GM12801 (cell line): Measurements from ENCODE around the gene TNFRSF14.

Experiments
- TF ChIP-seq, protein P1 (sequence below): IDR thresholded peaks from one replicate; pipeline ENCODE4 v1.5.1; 2011; ENCODE audit warnings: control low read depth; ENCODE audit not compliant: insufficient read length; ENCODE audit errors: extremely low read depth

The TNFRSF14 gene

DNA sequence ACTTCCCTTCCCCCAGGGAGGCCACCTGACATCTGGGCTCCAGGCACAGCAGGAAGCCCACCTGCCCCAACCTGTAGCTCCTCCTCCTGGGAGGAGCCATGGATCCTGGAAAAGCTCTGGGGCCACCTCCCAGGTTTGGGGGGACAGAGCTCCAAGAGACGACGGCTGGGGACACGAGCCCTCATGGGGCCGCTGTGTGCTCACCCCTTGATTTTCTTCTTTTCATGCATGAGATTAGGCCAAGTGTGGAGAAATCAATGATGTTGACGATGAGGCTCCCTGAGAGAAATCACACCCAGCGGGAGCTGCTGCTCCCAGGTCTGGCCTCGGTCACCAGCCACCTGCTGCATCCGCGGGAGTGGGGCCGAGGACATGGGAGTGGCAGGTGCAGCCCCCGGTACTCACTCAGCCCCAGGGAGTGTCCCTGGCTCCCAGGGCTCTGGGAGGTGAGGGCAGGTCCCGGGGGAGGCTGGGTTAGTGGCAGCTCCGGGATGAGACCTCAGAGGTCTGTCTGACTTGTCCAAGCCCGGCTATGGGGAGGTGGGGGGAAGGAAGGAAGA is 8.7 kb downstream of the TNFRSF14 start:
- TF ChIP-seq, protein P1, sequence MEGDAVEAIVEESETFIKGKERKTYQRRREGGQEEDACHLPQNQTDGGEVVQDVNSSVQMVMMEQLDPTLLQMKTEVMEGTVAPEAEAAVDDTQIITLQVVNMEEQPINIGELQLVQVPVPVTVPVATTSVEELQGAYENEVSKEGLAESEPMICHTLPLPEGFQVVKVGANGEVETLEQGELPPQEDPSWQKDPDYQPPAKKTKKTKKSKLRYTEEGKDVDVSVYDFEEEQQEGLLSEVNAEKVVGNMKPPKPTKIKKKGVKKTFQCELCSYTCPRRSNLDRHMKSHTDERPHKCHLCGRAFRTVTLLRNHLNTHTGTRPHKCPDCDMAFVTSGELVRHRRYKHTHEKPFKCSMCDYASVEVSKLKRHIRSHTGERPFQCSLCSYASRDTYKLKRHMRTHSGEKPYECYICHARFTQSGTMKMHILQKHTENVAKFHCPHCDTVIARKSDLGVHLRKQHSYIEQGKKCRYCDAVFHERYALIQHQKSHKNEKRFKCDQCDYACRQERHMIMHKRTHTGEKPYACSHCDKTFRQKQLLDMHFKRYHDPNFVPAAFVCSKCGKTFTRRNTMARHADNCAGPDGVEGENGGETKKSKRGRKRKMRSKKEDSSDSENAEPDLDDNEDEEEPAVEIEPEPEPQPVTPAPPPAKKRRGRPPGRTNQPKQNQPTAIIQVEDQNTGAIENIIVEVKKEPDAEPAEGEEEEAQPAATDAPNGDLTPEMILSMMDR: no peak

DNA sequence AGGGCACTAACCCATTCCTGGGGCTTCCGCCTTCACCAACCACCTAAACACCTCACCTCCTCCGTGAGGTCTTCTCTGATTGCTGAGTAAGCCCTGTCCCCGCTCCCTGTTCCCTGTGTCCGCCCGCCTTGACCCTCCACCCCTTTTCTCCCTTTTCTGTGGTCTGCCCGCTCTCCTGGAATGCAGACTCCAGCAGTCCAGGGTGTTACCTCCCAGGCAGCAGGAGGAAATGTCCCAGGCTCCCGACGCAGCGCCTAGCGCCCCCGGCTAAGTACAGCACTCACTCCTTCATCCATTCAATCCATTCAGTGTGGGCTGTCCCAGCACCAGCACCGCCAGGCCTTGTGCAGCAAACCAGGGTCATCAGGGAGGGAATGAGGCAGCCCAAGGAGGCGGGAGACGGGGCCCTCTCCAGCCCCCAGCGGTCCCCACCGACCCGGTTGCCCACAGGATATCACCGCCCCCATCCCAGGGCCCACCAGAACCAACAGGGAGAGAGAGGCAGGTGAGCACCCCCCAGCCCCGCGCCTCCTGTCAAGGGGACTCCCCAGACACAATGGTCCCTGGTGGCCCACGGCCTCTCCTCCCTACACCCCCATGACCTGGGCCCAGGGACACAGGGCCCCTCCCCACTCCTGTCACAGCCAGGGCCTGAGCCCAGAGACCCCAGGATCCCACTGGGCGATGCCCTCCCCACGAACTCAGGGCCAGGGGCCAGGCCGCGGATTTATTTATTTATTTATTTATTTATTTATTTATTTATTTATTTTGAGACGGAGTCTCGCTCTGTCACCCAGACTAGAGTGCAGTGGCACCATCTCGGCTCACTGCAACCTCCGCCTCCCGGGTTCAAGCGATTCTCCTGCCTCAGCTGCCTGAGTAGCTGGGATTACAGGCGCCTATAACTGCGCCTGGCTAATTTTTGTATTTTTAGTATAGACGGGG is 10.2 kb downstream of the TNFRSF14 start:
- TF ChIP-seq, protein P1: no peak

DNA sequence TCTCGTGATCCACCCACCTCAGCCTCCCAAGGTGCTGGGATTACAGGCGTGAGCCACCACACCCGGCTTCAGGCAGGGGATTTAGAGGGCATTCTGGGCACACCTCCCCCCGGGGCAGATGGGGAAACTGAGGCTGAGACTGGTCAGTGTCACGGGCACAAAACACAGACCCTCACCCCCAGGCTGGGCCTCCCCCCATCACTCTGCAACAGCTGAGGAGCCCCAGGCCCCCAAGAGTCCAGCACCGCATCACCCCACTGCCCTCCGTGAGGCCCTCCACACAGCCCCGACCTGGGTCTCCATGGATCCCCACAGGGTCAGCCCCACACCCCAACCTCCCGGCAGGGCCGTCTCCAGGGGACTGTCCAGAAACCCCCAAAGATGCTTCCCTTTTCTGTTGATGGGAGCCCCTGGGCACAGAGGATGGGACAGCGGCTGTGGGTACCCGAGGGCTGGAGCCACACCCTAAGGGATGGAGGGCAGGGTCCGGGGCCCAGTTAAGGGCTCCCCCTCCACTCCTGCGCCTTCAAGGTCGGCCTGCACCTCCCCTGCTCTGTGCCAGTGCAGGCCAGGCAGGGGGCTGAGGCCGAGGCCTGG is 11.0 kb downstream of the TNFRSF14 start:
- TF ChIP-seq, protein P1: no peak

DNA sequence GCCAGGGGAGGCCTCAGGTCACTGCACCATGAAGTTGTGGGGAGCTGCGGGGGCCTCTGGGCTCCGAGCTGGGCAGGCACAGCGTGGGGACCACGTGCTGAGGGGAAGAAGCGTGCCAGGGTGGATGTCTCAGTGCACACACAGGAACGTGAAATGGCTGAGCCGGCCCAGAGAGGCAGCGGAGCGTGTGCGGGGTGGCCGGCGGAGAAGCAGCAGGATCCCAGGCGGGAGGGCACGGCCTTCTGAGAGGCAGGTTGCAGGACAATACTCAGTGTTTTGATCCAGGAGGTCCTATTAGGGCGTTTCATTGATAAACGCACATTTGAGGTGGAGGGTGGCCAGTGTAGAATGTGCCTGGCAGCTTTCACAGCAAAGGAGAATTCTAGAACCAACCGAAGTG is 12.9 kb downstream of the TNFRSF14 start:
- TF ChIP-seq, protein P1: no peak

DNA sequence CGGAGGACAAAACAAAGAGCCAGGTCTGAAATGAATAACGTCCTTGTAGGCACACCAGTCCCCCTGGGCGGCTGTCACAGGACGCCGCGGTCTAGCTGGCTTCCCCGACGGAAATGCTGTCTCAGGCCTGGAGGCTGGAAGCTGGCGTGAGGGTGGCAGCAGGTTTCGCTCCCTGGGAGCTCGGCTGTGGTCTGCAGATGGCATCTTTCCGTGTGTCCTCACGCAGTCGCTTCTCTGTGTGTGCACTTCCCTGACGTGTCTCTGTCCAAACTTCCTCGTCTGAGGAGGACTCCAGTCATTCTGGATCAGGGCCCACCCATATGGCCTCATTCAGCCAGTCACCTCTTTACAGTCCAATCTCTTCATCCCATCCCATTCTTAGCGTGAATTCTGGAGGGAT is 14.2 kb downstream of the TNFRSF14 start:
- TF ChIP-seq, protein P1: no peak

DNA sequence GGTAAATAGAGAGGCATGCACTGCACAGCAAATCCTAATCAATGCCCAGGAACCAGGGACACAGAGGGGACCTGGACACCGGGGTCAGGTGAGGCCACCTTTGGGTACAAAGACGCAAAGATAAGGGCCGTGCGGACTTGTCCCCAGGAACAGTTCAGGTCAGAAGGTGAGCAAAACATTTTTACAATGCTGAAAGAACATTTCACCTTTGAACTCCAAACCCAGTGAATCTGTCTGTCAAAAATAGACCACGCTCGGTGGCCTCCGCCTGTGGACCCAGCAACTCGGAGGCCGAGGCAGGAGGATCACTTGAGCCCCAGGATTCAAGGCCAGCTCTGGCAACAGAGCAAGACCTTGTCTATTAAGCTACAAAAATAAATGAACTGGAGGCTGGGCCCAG is 15.2 kb downstream of the TNFRSF14 start:
- TF ChIP-seq, protein P1: no peak

DNA sequence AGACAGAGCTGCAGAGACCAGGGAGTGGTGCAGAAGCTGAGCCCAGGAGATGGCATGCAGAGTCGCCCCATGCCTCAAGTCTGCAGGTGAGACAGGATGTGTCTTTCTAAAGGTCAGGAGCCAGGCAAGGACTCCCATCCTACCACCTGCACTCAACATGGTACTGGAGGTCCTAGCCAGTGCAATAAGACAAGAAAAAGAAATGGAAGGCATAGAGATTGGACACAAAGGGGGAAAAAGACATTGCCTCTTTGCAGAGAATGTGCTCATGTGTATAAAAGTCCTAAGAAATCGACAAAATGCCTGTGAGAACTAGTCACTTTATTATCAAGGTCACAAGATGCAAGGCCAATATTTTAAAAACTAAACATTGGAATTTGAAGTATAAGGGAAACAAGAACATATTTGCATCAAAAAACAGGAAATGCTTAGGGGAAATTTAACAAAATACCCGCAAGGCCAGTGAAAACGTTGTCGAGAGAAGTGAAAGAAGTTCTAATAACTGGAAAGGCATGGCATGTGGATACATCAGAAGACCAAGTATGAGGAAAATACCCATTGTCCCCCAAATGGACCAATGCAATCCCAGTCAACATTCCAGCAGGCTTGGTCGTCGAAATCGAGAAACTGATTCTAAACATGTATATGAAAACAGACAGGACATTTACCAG is 17.2 kb downstream of the TNFRSF14 start:
- TF ChIP-seq, protein P1: no peak
